C4-2B (cell line): ENCODE results near the gene TNRC18.

Source experiments
- ZFX ChIP-seq: fragments of 450-650 bp; IDR thresholded peaks from 2 replicates; pipeline ENCODE4 v1.6.1; 2017
- TF ChIP-seq, protein P1 (sequence below): fragments of 450-650 bp; conservative IDR thresholded peaks from 2 replicates; pipeline ENCODE4 v1.5.1; 2017; ENCODE audit warnings: mild to moderate bottlenecking

DNA sequence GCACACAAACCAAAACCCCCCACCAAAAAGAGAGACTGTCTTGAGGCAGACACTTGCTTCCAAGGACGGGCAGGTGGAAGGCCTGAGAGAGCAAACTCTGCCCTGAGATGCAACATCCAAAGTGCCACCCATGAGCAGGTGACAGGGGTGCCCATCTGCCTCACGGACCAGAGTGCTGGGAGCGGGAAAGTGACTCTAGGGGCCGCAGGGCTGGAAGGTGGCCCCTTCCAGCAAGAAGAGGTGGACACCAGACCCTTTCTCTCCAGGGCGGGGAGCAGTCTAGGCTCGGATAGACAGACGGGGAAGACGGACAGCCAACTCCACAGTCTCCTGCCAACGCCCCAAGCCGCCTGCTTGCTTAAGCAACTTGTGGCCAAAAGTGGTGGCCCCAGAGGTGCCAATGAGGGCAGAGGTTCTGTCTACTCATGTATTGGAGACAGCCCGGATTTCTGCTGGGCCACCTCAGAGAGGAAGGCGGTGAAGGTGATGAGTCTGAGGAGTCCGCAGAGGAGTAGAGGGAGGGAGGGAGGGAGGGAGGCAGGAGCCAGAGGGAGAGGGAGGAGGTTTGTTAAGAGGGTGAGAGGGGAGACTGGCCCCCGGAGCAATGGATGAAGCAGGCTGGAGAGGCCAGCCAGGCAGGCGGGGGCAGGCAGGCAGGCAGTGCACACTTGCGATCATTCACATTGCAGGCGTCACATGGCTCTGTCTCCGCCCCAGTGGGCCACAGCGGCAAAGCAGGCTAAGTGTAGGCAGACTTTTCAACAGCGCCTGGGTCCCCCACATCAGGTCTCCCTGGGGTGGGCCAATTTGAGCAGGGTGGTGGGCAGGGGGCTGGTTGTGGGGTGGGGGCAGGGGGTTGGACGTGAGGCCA, 75.3 kb downstream of the TNRC18 start:
- TF ChIP-seq, protein P1, sequence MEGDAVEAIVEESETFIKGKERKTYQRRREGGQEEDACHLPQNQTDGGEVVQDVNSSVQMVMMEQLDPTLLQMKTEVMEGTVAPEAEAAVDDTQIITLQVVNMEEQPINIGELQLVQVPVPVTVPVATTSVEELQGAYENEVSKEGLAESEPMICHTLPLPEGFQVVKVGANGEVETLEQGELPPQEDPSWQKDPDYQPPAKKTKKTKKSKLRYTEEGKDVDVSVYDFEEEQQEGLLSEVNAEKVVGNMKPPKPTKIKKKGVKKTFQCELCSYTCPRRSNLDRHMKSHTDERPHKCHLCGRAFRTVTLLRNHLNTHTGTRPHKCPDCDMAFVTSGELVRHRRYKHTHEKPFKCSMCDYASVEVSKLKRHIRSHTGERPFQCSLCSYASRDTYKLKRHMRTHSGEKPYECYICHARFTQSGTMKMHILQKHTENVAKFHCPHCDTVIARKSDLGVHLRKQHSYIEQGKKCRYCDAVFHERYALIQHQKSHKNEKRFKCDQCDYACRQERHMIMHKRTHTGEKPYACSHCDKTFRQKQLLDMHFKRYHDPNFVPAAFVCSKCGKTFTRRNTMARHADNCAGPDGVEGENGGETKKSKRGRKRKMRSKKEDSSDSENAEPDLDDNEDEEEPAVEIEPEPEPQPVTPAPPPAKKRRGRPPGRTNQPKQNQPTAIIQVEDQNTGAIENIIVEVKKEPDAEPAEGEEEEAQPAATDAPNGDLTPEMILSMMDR, result no peak
- TF ChIP-seq ZFX, result no peak
